ENCODE measurements around the gene ACTL10. TPM values are rescaled to one million over a fixed set of nuclear protein-coding genes. Genes with fewer than 3 reads are reported as not detected.
A peak's percentile ranks its signal among the peaks of the same experiment; 100 is the strongest.

ACTL10 gene
- total and polyA plus RNA-seq, 2 of the 13 experiments (the other 11 are each of a cell fraction or from before 2014, with no cell fraction given): not detected

DNA sequence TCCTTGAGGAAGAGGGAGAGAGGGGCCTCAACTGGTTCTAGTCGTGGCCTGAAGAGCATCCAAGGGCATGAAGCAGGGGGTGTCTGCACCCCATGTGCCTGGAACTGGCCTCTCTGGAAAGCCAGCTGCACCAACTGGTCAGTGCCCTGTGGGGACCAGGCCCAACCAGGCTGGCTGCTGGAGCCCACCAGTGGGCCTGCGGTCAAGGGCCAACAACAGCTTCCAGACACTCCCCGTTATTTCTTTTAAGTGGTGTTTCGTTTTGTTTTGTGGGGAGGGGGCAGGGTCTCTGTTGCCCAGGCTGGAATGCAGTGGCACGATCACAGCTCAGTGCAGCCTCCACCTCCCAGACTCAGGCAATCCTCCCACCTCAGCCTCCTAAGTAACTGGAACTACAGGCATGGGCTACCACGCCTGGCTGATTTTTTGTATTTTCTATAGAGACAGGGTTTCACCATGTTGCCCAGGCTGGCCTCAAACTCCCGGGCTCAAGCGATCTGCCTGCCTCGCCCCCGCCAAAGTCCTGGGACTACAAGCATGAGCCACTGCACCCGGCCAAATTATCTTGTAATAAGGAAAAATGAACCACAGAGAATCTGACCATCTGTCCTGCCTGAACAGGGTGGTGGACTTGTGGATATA is 16.5 kb upstream of the ACTL10 start (continued):
- TF ChIP-seq, protein P1, sequence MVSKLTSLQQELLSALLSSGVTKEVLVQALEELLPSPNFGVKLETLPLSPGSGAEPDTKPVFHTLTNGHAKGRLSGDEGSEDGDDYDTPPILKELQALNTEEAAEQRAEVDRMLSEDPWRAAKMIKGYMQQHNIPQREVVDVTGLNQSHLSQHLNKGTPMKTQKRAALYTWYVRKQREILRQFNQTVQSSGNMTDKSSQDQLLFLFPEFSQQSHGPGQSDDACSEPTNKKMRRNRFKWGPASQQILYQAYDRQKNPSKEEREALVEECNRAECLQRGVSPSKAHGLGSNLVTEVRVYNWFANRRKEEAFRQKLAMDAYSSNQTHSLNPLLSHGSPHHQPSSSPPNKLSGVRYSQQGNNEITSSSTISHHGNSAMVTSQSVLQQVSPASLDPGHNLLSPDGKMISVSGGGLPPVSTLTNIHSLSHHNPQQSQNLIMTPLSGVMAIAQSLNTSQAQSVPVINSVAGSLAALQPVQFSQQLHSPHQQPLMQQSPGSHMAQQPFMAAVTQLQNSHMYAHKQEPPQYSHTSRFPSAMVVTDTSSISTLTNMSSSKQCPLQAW (CRISPR knock-in tag; IDR thresholded peaks at IDR 0.05): 0 out of 2 replicates have a peak, but pooled peaks have one; percentile 20
- 0 out of 2 replicates have a peak, but pooled peaks have one; percentile 53 for TF ChIP-seq KDM5B (CRISPR knock-in tag; IDR thresholded peaks at IDR 0.05; ENCODE audit: borderline replicate concordance)
- no peak for TF ChIP-seq KLF6 (CRISPR knock-in tag; IDR thresholded peaks at IDR 0.05)
- TF ChIP-seq CAMTA2 (CRISPR knock-in tag; IDR thresholded peaks at IDR 0.05; ENCODE audit: borderline replicate concordance): 0 out of 2 replicates have a peak, but pooled peaks have one; percentile 50
- no peak for TF ChIP-seq ZNF749 (CRISPR knock-in tag; IDR thresholded peaks at IDR 0.05; ENCODE audit: borderline replicate concordance)
- no peak for TF ChIP-seq ZNF350 (CRISPR knock-in tag; IDR thresholded peaks at IDR 0.05; ENCODE audit: borderline replicate concordance, low read depth)
- TF ChIP-seq, protein P2, sequence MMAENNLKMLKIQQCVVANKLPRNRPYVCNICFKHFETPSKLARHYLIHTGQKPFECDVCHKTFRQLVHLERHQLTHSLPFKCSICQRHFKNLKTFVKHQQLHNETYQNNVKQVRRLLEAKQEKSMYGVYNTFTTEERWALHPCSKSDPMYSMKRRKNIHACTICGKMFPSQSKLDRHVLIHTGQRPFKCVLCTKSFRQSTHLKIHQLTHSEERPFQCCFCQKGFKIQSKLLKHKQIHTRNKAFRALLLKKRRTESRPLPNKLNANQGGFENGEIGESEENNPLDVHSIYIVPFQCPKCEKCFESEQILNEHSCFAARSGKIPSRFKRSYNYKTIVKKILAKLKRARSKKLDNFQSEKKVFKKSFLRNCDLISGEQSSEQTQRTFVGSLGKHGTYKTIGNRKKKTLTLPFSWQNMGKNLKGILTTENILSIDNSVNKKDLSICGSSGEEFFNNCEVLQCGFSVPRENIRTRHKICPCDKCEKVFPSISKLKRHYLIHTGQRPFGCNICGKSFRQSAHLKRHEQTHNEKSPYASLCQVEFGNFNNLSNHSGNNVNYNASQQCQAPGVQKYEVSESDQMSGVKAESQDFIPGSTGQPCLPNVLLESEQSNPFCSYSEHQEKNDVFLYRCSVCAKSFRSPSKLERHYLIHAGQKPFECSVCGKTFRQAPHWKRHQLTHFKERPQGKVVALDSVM (CRISPR knock-in tag; IDR thresholded peaks at IDR 0.05): peak; percentile 95
- TF ChIP-seq ZNF83 (CRISPR knock-in tag; IDR thresholded peaks at IDR 0.05; ENCODE audit: borderline replicate concordance): no peak
- TF ChIP-seq, protein P3, sequence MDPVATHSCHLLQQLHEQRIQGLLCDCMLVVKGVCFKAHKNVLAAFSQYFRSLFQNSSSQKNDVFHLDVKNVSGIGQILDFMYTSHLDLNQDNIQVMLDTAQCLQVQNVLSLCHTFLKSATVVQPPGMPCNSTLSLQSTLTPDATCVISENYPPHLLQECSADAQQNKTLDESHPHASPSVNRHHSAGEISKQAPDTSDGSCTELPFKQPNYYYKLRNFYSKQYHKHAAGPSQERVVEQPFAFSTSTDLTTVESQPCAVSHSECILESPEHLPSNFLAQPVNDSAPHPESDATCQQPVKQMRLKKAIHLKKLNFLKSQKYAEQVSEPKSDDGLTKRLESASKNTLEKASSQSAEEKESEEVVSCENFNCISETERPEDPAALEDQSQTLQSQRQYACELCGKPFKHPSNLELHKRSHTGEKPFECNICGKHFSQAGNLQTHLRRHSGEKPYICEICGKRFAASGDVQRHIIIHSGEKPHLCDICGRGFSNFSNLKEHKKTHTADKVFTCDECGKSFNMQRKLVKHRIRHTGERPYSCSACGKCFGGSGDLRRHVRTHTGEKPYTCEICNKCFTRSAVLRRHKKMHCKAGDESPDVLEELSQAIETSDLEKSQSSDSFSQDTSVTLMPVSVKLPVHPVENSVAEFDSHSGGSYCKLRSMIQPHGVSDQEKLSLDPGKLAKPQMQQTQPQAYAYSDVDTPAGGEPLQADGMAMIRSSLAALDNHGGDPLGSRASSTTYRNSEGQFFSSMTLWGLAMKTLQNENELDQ (CRISPR knock-in tag; IDR thresholded peaks at IDR 0.05; ENCODE audit: borderline replicate concordance): no peak
- TF ChIP-seq FOSL2 (CRISPR knock-in tag; IDR thresholded peaks at IDR 0.05): 0 out of 2 replicates have a peak, but pooled peaks have one; percentile 9
- TF ChIP-seq ZNF441 (CRISPR knock-in tag; IDR thresholded peaks at IDR 0.05; ENCODE audit: borderline replicate concordance): no peak
- 0 out of 2 replicates have a peak, but pooled peaks have one; percentile 40 for TF ChIP-seq SSRP1 (CRISPR knock-in tag; IDR thresholded peaks at IDR 0.05)
- no peak for TF ChIP-seq ZNF660 (CRISPR knock-in tag; IDR thresholded peaks at IDR 0.05; ENCODE audit: borderline replicate concordance, low read depth)
- TF ChIP-seq, protein P4, sequence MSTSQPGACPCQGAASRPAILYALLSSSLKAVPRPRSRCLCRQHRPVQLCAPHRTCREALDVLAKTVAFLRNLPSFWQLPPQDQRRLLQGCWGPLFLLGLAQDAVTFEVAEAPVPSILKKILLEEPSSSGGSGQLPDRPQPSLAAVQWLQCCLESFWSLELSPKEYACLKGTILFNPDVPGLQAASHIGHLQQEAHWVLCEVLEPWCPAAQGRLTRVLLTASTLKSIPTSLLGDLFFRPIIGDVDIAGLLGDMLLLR (CRISPR knock-in tag; IDR thresholded peaks at IDR 0.05): peak; percentile 52; the same call in 1 of the 2 replicates
- TF ChIP-seq RAD21 (CRISPR knock-in tag; IDR thresholded peaks at IDR 0.05): 0 out of 2 replicates have a peak, but pooled peaks have one; percentile 9
- 0 out of 2 replicates have a peak, but pooled peaks have one; percentile 21 for TF ChIP-seq SALL1 (CRISPR knock-in tag; IDR thresholded peaks at IDR 0.05)
- no peak for TF ChIP-seq NR2F2 (IDR thresholded peaks at IDR 0.05; ENCODE audit: borderline replicate concordance, low read depth)
- no peak for TF ChIP-seq ZNF720 (CRISPR knock-in tag; IDR thresholded peaks at IDR 0.05)
- no peak for TF ChIP-seq ERF (CRISPR knock-in tag; IDR thresholded peaks at IDR 0.05)
